SK-N-SH (cell line): ENCODE results near the gene SERPINA12. TPM values are rescaled to one million over a fixed set of nuclear protein-coding genes. Genes with fewer than 3 reads are reported as not detected.

Experiments used
- CTCF ChIA-PET: fragments of 300-600, 350-600 bp; formaldehyde crosslinking; extraction: SDS; loops from one replicate; lab custom pipeline; 2021; lab: Yijun Ruan, JAX
- POLR2A ChIA-PET: fragments of 350-600 bp; sonication (Branson Sonifier 250); formaldehyde crosslinking; extraction: SDS; loops from one replicate; lab custom pipeline; 2020; ENCODE audit warnings: antibody characterized with exemption, inconsistent platforms; lab: Yijun Ruan, JAX
- DNase-seq: peaks from one replicate; pipeline ENCODE4 v3.0.0; 2012
- H2AFZ ChIP-seq: fragments of 200-600 bp; sonication (generic); 2 replicates; pipeline ENCODE4 v1.8.1; 2016; ENCODE audit warnings: antibody characterized with exemption, mild to moderate bottlenecking, low read depth
- H3F3A ChIP-seq: fragments of 200-600 bp; sonication (generic); replicated peaks from 2 replicates; pipeline ENCODE3; 2016; ENCODE audit warnings: antibody characterized with exemption, mild to moderate bottlenecking; ENCODE audit not compliant: insufficient read depth
- H3K27ac ChIP-seq, 2 experiments: fragments of 200-500 bp in 1 of 2; fragments of 200-600 bp in 1 of 2; sonication (Bioruptor generic) in 1 of 2; sonication (generic), shearing (Covaris generic) in 1 of 2; 2 replicates each; pipeline versions ENCODE4 v1.5.1 to v1.6.1; 2014 to 2016; ENCODE audit warnings: low read depth in 2 of 2, inconsistent platforms in 1 of 2, low read length in 1 of 2, mild to moderate bottlenecking in 1 of 2, mixed read lengths in 1 of 2
- H3K27me3 ChIP-seq: fragments of 200-600 bp; sonication (generic), shearing (Covaris generic); 2 replicates; pipeline ENCODE4 v1.6.1; 2016; ENCODE audit warnings: mixed run types; ENCODE audit not compliant: insufficient read depth
- H3K36me3 ChIP-seq, 2 experiments: fragments of 200-500 bp in 1 of 2; fragments of 200-600 bp in 1 of 2; sonication (Bioruptor generic) in 1 of 2; sonication (generic) in 1 of 2; replicated peaks in 1 of 2; 2 replicates each; pipeline versions ENCODE3 to v1.5.1; 2014 to 2016; ENCODE audit warnings: low read length in 1 of 2, mild to moderate bottlenecking in 1 of 2; ENCODE audit not compliant: insufficient read depth in 2 of 2, control insufficient read depth in 1 of 2
- H3K4me1 ChIP-seq, 2 experiments: fragments of 200-500 bp in 1 of 2; fragments of 200-600 bp in 1 of 2; sonication (Bioruptor generic) in 1 of 2; sonication (generic), shearing (Covaris generic) in 1 of 2; 2 replicates each; pipeline versions ENCODE4 v1.5.1 to v1.6.1; 2014 to 2016; ENCODE audit warnings: low read depth in 1 of 2, low read length in 1 of 2, mixed run types in 1 of 2; ENCODE audit not compliant: insufficient read depth in 2 of 2, control insufficient read depth in 1 of 2
- H3K4me2 ChIP-seq: fragments of 200-600 bp; sonication (generic), shearing (Covaris generic); 2 replicates; pipeline ENCODE4 v1.6.1; 2017; ENCODE audit warnings: mixed run types
- H3K4me3 ChIP-seq, 2 experiments: fragments of 200-500 bp in 1 of 2; fragments of 200-600 bp in 1 of 2; sonication (Bioruptor generic) in 1 of 2; sonication (generic), shearing (Covaris generic) in 1 of 2; 2 replicates each; pipeline versions ENCODE4 v1.5.1 to v1.8.1; 2014 to 2016; ENCODE audit warnings: low read depth in 2 of 2, inconsistent platforms in 1 of 2, low read length in 1 of 2, mild to moderate bottlenecking in 1 of 2, mixed read lengths in 1 of 2, moderate library complexity in 1 of 2
- H3K79me2 ChIP-seq: fragments of 200-600 bp; sonication (generic); 2 replicates; pipeline ENCODE4 v1.8.1; 2017; ENCODE audit warnings: mild to moderate bottlenecking; ENCODE audit not compliant: insufficient read depth
- H3K9ac ChIP-seq: fragments of 200-600 bp; sonication (generic); 2 replicates; pipeline ENCODE4 v1.6.1; 2017; ENCODE audit warnings: mixed run types
- H3K9me2 ChIP-seq: fragments of 200-600 bp; sonication (generic); 2 replicates; pipeline ENCODE4 v1.6.1; 2017; ENCODE audit warnings: mixed run types
- H3K9me3 ChIP-seq: fragments of 200-600 bp; sonication (generic); 2 replicates; pipeline ENCODE4 v1.6.1; 2017; ENCODE audit warnings: mixed run types, mild to moderate bottlenecking, moderate library complexity
- H4K20me1 ChIP-seq: fragments of 200-600 bp; sonication (generic); 2 replicates; pipeline ENCODE4 v1.6.1; 2017; ENCODE audit warnings: mild to moderate bottlenecking, mixed run types; ENCODE audit not compliant: insufficient read depth
- CHD2 ChIP-seq: fragments of 150-350 bp; IDR thresholded peaks from 2 replicates; pipeline ENCODE4 v1.6.1; 2018; ENCODE audit warnings: low read length; ENCODE audit not compliant: partially characterized antibody
- EP300 ChIP-seq, 2 experiments: IDR thresholded peaks; 2 replicates each; pipeline versions ENCODE4 v1.4.0 to v1.6.1; 2012; ENCODE audit warnings: borderline replicate concordance in 1 of 2, low read depth in 1 of 2, low read length in 1 of 2
- FOXJ3 ChIP-seq: sonication (generic); formaldehyde crosslinking; IDR thresholded peaks from 2 replicates; pipeline ENCODE4 v1.5.1; 2020; ENCODE audit warnings: mild to moderate bottlenecking, missing genetic modification reagents
- MEF2A ChIP-seq: IDR thresholded peaks from 2 replicates; pipeline ENCODE4 v1.4.0; 2012; ENCODE audit warnings: low read depth, borderline replicate concordance
- NFIC ChIP-seq: IDR thresholded peaks from 2 replicates; pipeline ENCODE4 v1.4.0; 2012; ENCODE audit warnings: borderline replicate concordance
- NRF1 ChIP-seq: IDR thresholded peaks from 2 replicates; pipeline ENCODE4 v1.6.1; 2012; ENCODE audit warnings: low read depth, mild to moderate bottlenecking, low read length
- POLR2AphosphoS5 ChIP-seq: IDR thresholded peaks from 2 replicates; pipeline ENCODE4 v1.6.1; 2012; ENCODE audit warnings: low read depth, low read length
- SIN3A ChIP-seq: IDR thresholded peaks from 2 replicates; pipeline ENCODE4 v1.6.1; 2012; ENCODE audit warnings: low read depth, mild to moderate bottlenecking, low read length, moderate library complexity, borderline replicate concordance
- WGBS: methylation state at CpG from one replicate; pipeline ENCODE4 v1.1.6; 2017; ENCODE audit warnings: low lambda C conversion rate; 5-methylcytosine and 5-hydroxymethylcytosine counted together
- polyA plus RNA-seq, 3 experiments: library from polyadenylated mRNA; depleted of rRNA; stranded (reverse); fragments of >200 nt; gene quantifications; 2 replicates each; pipeline ENCODE4 v1.2.3, GENCODE V29; 2012
- TF ChIP-seq, protein P1 (sequence below): fragments of 150-350 bp; IDR thresholded peaks from 2 replicates; pipeline ENCODE4 v1.6.1; 2017; ENCODE audit warnings: antibody characterized with exemption, low read length, low read depth, borderline replicate concordance
- TF ChIP-seq, protein P2 (sequence below): IDR thresholded peaks from 2 replicates; pipeline ENCODE4 v1.4.0; 2012; ENCODE audit warnings: low read depth, borderline replicate concordance
- TF ChIP-seq, protein P3 (sequence below): IDR thresholded peaks from 2 replicates; pipeline ENCODE4 v1.4.0; 2012; ENCODE audit warnings: low read depth
- TF ChIP-seq, protein P4 (sequence below): IDR thresholded peaks from 2 replicates; pipeline ENCODE4; 2012
- TF ChIP-seq, protein P5 (sequence below): IDR thresholded peaks from 2 replicates; pipeline ENCODE4 v1.6.1; 2012; ENCODE audit warnings: mild to moderate bottlenecking, low read depth, low read length, moderate library complexity

Gene SERPINA12
- polyA plus RNA-seq, 1 of the 3 experiments (the other 2 are of a cell fraction), result not detected

DNA sequence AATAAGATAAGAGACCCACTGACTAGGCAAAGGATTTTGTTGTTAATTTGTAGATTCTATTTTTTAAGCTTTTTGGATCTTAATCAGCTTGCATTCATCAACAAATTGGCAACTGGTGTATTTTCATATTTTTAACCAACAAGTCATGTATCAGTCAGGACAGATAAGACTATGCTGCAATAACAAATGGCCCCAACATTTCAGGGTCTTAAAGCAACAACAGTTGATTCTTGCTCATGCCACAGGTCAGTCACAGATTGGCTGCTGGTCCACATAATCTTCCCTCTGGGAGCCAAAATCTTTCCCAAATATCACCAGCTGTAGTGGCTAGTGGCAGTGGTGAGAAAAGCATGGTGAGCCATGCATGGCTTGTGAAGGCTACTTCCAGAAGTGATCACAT, 21.9 kb upstream of the SERPINA12 start (continued):
- TF ChIP-seq, protein P1, sequence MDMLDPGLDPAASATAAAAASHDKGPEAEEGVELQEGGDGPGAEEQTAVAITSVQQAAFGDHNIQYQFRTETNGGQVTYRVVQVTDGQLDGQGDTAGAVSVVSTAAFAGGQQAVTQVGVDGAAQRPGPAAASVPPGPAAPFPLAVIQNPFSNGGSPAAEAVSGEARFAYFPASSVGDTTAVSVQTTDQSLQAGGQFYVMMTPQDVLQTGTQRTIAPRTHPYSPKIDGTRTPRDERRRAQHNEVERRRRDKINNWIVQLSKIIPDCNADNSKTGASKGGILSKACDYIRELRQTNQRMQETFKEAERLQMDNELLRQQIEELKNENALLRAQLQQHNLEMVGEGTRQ, result no peak
- TF ChIP-seq, protein P2, sequence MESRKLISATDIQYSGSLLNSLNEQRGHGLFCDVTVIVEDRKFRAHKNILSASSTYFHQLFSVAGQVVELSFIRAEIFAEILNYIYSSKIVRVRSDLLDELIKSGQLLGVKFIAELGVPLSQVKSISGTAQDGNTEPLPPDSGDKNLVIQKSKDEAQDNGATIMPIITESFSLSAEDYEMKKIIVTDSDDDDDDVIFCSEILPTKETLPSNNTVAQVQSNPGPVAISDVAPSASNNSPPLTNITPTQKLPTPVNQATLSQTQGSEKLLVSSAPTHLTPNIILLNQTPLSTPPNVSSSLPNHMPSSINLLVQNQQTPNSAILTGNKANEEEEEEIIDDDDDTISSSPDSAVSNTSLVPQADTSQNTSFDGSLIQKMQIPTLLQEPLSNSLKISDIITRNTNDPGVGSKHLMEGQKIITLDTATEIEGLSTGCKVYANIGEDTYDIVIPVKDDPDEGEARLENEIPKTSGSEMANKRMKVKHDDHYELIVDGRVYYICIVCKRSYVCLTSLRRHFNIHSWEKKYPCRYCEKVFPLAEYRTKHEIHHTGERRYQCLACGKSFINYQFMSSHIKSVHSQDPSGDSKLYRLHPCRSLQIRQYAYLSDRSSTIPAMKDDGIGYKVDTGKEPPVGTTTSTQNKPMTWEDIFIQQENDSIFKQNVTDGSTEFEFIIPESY, result no peak
- no peak for TF ChIP-seq MEF2A
- TF ChIP-seq, protein P3, sequence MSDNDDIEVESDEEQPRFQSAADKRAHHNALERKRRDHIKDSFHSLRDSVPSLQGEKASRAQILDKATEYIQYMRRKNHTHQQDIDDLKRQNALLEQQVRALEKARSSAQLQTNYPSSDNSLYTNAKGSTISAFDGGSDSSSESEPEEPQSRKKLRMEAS, result no peak

DNA sequence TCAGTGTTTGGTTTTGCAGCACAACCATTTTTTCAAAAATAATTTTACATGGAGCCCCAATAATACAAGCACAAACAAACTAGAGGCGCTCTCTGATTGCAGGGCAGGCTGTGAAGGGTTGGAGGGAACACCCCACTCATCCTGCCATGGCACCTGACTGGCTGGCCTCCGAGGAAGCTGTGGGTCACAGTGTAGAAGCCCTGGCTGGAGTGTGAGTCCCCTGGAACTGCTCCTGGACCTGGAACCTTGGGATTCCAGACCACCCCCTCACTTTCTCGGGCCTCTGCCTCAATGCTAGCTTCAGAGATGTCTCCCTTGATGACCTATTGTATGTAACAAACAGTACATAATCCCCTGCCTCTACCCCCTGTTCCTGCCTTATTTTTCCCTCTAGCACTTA, 14.8 kb upstream of the SERPINA12 start:
- no peak overlapping the region for H3K9ac ChIP-seq
- no peaks in the 10 kb centered on the region for H3K9me2 ChIP-seq
- no peaks in the 10 kb centered on the region for H3F3A ChIP-seq
- H3K79me2 ChIP-seq, result no peaks in the 10 kb centered on the region
- POLR2A ChIA-PET, result no interaction called here
- H4K20me1 ChIP-seq, result no peaks in the 10 kb centered on the region
- CTCF ChIA-PET, result interaction anchor here (2.2 kb wide), 1 partner anchor 38 kb away, joined by 7 read pairs; no protein-coding TSS in a partner anchor
- H3K4me3 ChIP-seq, result no peak overlapping the region
- H2AFZ ChIP-seq, result no peak overlapping the region
- no peaks in the 10 kb centered on the region for H3K36me3 ChIP-seq
- no peak for DNase-seq
- no peaks in the 10 kb centered on the region for H3K4me1 ChIP-seq
- 3% methylated on average over 2 of the region's 3 CpGs for WGBS
- no peaks in the 10 kb centered on the region; the same call in 1 of the 2 replicates for H3K27me3 ChIP-seq
- no peak overlapping the region for H3K27ac ChIP-seq
- TF ChIP-seq NRF1 (no peak), POLR2AphosphoS5 (no peak)
- TF ChIP-seq, protein P4, sequence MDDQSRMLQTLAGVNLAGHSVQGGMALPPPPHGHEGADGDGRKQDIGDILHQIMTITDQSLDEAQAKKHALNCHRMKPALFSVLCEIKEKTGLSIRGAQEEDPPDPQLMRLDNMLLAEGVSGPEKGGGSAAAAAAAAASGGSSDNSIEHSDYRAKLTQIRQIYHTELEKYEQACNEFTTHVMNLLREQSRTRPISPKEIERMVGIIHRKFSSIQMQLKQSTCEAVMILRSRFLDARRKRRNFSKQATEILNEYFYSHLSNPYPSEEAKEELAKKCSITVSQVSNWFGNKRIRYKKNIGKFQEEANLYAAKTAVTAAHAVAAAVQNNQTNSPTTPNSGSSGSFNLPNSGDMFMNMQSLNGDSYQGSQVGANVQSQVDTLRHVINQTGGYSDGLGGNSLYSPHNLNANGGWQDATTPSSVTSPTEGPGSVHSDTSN, result no peak
- no peaks in the 10 kb centered on the region for H3K9me3 ChIP-seq
- no peak overlapping the region for H3K4me2 ChIP-seq

DNA sequence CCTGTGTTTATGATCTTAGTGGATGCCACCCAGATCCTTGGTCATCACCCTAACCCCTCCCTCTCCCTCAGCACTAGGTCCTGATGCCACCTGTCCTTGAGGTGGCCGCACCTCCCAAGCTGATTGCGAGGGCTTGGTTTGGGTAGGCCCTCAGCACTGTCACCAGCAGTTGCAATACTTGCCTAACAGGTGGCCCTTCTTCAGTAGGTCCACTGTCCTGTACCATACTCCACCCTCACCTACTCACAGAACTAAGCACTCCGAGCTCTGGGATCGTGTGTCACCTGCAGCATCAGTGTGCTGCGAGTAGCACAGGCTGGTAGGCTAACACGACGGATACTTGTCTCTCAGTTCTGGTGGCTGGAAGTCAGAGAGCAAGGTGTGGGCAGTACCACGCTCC, 14.0 kb upstream of the SERPINA12 start:
- DNase-seq, result no peak
- H3K4me2 ChIP-seq, result no peak overlapping the region
- H2AFZ ChIP-seq, result no peak overlapping the region
- H3K27ac ChIP-seq, result no peak overlapping the region
- H3K79me2 ChIP-seq, result no peaks in the 10 kb centered on the region
- CTCF ChIA-PET, result interaction anchor here (1.0 kb wide), 1 partner anchor 37 kb away, joined by 4 read pairs; no protein-coding TSS in a partner anchor
- H3K4me1 ChIP-seq, result no peaks in the 10 kb centered on the region
- whole genome bisulfite sequencing, result 17% methylated on average over 8 of the region's 8 CpGs
- POLR2A ChIA-PET, result interaction anchor here (0.8 kb wide), 1 partner anchor 16 kb away, joined by 3 read pairs; no protein-coding TSS in a partner anchor
- H3K27me3 ChIP-seq, result no peaks in the 10 kb centered on the region; the same call in 1 of the 2 replicates
- H4K20me1 ChIP-seq, result no peaks in the 10 kb centered on the region
- no peak overlapping the region for H3K4me3 ChIP-seq
- no peaks in the 10 kb centered on the region for H3K36me3 ChIP-seq
- H3K9me3 ChIP-seq, result no peaks in the 10 kb centered on the region
- H3K9me2 ChIP-seq, result no peaks in the 10 kb centered on the region
- H3F3A ChIP-seq, result no peaks in the 10 kb centered on the region
- H3K9ac ChIP-seq, result no peak overlapping the region
- no peak for TF ChIP-seq SIN3A
- TF ChIP-seq, protein P5, sequence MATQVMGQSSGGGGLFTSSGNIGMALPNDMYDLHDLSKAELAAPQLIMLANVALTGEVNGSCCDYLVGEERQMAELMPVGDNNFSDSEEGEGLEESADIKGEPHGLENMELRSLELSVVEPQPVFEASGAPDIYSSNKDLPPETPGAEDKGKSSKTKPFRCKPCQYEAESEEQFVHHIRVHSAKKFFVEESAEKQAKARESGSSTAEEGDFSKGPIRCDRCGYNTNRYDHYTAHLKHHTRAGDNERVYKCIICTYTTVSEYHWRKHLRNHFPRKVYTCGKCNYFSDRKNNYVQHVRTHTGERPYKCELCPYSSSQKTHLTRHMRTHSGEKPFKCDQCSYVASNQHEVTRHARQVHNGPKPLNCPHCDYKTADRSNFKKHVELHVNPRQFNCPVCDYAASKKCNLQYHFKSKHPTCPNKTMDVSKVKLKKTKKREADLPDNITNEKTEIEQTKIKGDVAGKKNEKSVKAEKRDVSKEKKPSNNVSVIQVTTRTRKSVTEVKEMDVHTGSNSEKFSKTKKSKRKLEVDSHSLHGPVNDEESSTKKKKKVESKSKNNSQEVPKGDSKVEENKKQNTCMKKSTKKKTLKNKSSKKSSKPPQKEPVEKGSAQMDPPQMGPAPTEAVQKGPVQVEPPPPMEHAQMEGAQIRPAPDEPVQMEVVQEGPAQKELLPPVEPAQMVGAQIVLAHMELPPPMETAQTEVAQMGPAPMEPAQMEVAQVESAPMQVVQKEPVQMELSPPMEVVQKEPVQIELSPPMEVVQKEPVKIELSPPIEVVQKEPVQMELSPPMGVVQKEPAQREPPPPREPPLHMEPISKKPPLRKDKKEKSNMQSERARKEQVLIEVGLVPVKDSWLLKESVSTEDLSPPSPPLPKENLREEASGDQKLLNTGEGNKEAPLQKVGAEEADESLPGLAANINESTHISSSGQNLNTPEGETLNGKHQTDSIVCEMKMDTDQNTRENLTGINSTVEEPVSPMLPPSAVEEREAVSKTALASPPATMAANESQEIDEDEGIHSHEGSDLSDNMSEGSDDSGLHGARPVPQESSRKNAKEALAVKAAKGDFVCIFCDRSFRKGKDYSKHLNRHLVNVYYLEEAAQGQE, result no peak
- TF ChIP-seq CHD2, result no peak
- TF ChIP-seq FOXJ3 (CRISPR knock-in tag), result no peak
- no peak for TF ChIP-seq NFIC
- TF ChIP-seq, protein P4, result no peak
- TF ChIP-seq EP300 (IDR thresholded peaks at IDR 0.05; ENCODE audit: borderline replicate concordance in 1 of 2, low read depth in 1 of 2, low read length in 1 of 2), result no peak
